SJCRH30 (cell line): ENCODE measurements around the gene ADAD2. TPM values are rescaled to one million over a fixed set of nuclear protein-coding genes. Genes with fewer than 3 reads are reported as not detected.
A peak's percentile ranks its signal among the peaks of the same experiment; 100 is the strongest.

ENCODE experiments used
- DNase-seq, 2 experiments: peaks; one replicate each; pipeline ENCODE4 v3.0.0-alpha.2; 2015 to 2020
- H3K27ac ChIP-seq: fragments of 250-450 bp; sonication (Bioruptor Pico); 2 replicates; pipeline ENCODE4 v1.5.1; 2020; ENCODE audit warnings: mild to moderate bottlenecking, moderate library complexity
- H3K27me3 ChIP-seq: fragments of 250-450 bp; sonication (Bioruptor Pico); 2 replicates; pipeline ENCODE4 v1.5.1; 2020; ENCODE audit warnings: mild to moderate bottlenecking, moderate library complexity
- H3K36me3 ChIP-seq: fragments of 250-450 bp; sonication (Bioruptor Pico); 2 replicates; pipeline ENCODE4 v1.5.1; 2020; ENCODE audit warnings: mild to moderate bottlenecking, moderate library complexity
- H3K4me1 ChIP-seq: fragments of 250-450 bp; sonication (Bioruptor Pico); 2 replicates; pipeline ENCODE4 v1.5.1; 2020; ENCODE audit warnings: mild to moderate bottlenecking, moderate library complexity
- H3K4me3 ChIP-seq: fragments of 250-450 bp; sonication (Bioruptor Pico); 2 replicates; pipeline ENCODE4 v1.5.1; 2020; ENCODE audit warnings: mild to moderate bottlenecking, moderate library complexity
- H3K9me3 ChIP-seq: fragments of 250-450 bp; sonication (Bioruptor Pico); replicated peaks from 2 replicates; pipeline ENCODE4 v1.5.1; 2020; ENCODE audit warnings: mild to moderate bottlenecking, moderate library complexity
- total RNA-seq: library from RNA; depleted of rRNA; stranded (reverse); fragments of >200 nt; shearing (Covaris generic); gene quantifications from 2 replicates; pipeline ENCODE4 v1.2.3, GENCODE V29; 2014

The ADAD2 gene
- total RNA-seq, 1 experiment from 2014 or later = 0.22 TPM

- DNase-seq = no peak
- Histone ChIP-seq H3K36me3 (peaks cover 3% of the 10 kb centered on the region; the same call in 1 of the 2 replicates), H3K27me3 (no peaks in the 10 kb centered on the region), H3K4me1 (no peaks in the 10 kb centered on the region), H3K27ac (no peak overlapping the region), H3K4me3 (no peak overlapping the region), H3K9me3 (no peaks in the 10 kb centered on the region)
Observed at GRCh38 chr16:84182104-84182503, 8.9 kb upstream of the ADAD2 start.

GRCh38 chr16:84182680-84183571 lies 8.0 kb upstream of the ADAD2 start:
- Histone ChIP-seq H3K36me3 (peaks cover under 1% of the 10 kb centered on the region; the same call in 1 of the 2 replicates), H3K4me3 (no peak overlapping the region), H3K9me3 (no peaks in the 10 kb centered on the region), H3K27me3 (no peaks in the 10 kb centered on the region), H3K4me1 (no peaks in the 10 kb centered on the region), H3K27ac (no peak overlapping the region)
- no peak for DNase-seq

- Histone ChIP-seq H3K36me3 (no peaks in the 10 kb centered on the region), H3K4me3 (no peak overlapping the region), H3K27ac (no peak overlapping the region), H3K4me1 (no peaks in the 10 kb centered on the region), H3K27me3 (no peaks in the 10 kb centered on the region), H3K9me3 (no peaks in the 10 kb centered on the region)
- no peak for DNase-seq
Observed at GRCh38 chr16:84183572-84183875, 7.4 kb upstream of the ADAD2 start.

GRCh38 chr16:84183911-84184591 lies 6.9 kb upstream of the ADAD2 start:
- no peaks in the 10 kb centered on the region for H3K4me1 ChIP-seq
- no peaks in the 10 kb centered on the region for H3K36me3 ChIP-seq
- no peak overlapping the region for H3K27ac ChIP-seq
- no peak overlapping the region for H3K4me3 ChIP-seq
- H3K9me3 ChIP-seq = no peaks in the 10 kb centered on the region
- DNase-seq = no peak
- H3K27me3 ChIP-seq = no peaks in the 10 kb centered on the region

- DNase-seq = no peak
- H3K27me3 ChIP-seq = no peaks in the 10 kb centered on the region
- H3K4me3 ChIP-seq = no peak overlapping the region
- H3K4me1 ChIP-seq = peaks cover 2% of the 10 kb centered on the region; the same call in 1 of the 2 replicates
- H3K27ac ChIP-seq = no peak overlapping the region
- no peaks in the 10 kb centered on the region for H3K9me3 ChIP-seq
- H3K36me3 ChIP-seq = no peaks in the 10 kb centered on the region
Observed at GRCh38 chr16:84184775-84185174, 6.2 kb upstream of the ADAD2 start.

- peak; percentile 77 to 91 for DNase-seq
- no peaks in the 10 kb centered on the region for H3K36me3 ChIP-seq
- H3K9me3 ChIP-seq = no peaks in the 10 kb centered on the region
- no peaks in the 10 kb centered on the region for H3K27me3 ChIP-seq
- H3K4me1 ChIP-seq = peaks cover 3% of the 10 kb centered on the region; the same call in 1 of the 2 replicates
- peak within 1 kb of the TSS; percentile 29 for H3K27ac ChIP-seq
- H3K4me3 ChIP-seq = peak within 1 kb of the TSS; percentile 79
Observed at GRCh38 chr16:84186685-84187437, 4.1 kb upstream of the ADAD2 start, which contains the start of gene TAF1C. TSS of gene TAF1C (minus strand) at chr16:84187057. CDS start at chr16:84184988, 2,069 bp downstream.

- no peak overlapping the region for H3K27ac ChIP-seq
- H3K27me3 ChIP-seq = no peaks in the 10 kb centered on the region
- DNase-seq = no peak
- no peaks in the 10 kb centered on the region for H3K9me3 ChIP-seq
- peaks cover 3% of the 10 kb centered on the region; the same call in 1 of the 2 replicates for H3K4me1 ChIP-seq
- no peak overlapping the region for H3K4me3 ChIP-seq
- no peaks in the 10 kb centered on the region for H3K36me3 ChIP-seq
Observed at GRCh38 chr16:84191466-84191865, 509 bp downstream of the ADAD2 start.

GRCh38 chr16:84193480-84193879 lies 2.5 kb downstream of the ADAD2 start:
- H3K4me1 ChIP-seq = peaks cover 3% of the 10 kb centered on the region; the same call in 1 of the 2 replicates
- H3K36me3 ChIP-seq = no peaks in the 10 kb centered on the region
- H3K4me3 ChIP-seq = no peak overlapping the region
- no peak for DNase-seq
- no peak overlapping the region for H3K27ac ChIP-seq
- no peaks in the 10 kb centered on the region for H3K9me3 ChIP-seq
- H3K27me3 ChIP-seq = no peaks in the 10 kb centered on the region

GRCh38 chr16:84194018-84194417 lies 3.1 kb downstream of the ADAD2 start:
- H3K4me1 ChIP-seq = peaks cover 3% of the 10 kb centered on the region; the same call in 1 of the 2 replicates
- no peaks in the 10 kb centered on the region for H3K36me3 ChIP-seq
- no peaks in the 10 kb centered on the region for H3K9me3 ChIP-seq
- DNase-seq = no peak
- H3K27ac ChIP-seq = no peak overlapping the region
- no peak overlapping the region for H3K4me3 ChIP-seq
- no peaks in the 10 kb centered on the region for H3K27me3 ChIP-seq

- Histone ChIP-seq H3K36me3 (no peaks in the 10 kb centered on the region), H3K27me3 (no peaks in the 10 kb centered on the region), H3K4me1 (peaks cover 2% of the 10 kb centered on the region; the same call in 1 of the 2 replicates), H3K4me3 (no peak overlapping the region), H3K9me3 (no peaks in the 10 kb centered on the region), H3K27ac (no peak overlapping the region)
- no peak for DNase-seq
Observed at GRCh38 chr16:84194470-84195200, 3.7 kb downstream of the ADAD2 start.

GRCh38 chr16:84195201-84196093 lies 4.5 kb downstream of the ADAD2 start:
- Histone ChIP-seq H3K36me3 (no peaks in the 10 kb centered on the region), H3K4me3 (no peak overlapping the region), H3K9me3 (no peaks in the 10 kb centered on the region), H3K27me3 (no peaks in the 10 kb centered on the region), H3K27ac (no peak overlapping the region), H3K4me1 (no peaks in the 10 kb centered on the region)
- DNase-seq = no peak

- Histone ChIP-seq H3K36me3 (no peaks in the 10 kb centered on the region), H3K4me1 (no peaks in the 10 kb centered on the region), H3K4me3 (no peak overlapping the region), H3K9me3 (no peaks in the 10 kb centered on the region), H3K27ac (no peak overlapping the region), H3K27me3 (no peaks in the 10 kb centered on the region)
- no peak for DNase-seq
Observed at GRCh38 chr16:84196101-84196500, 5.1 kb downstream of the ADAD2 start.

GRCh38 chr16:84196727-84197394 lies 5.9 kb downstream of the ADAD2 start:
- no peaks in the 10 kb centered on the region for H3K4me1 ChIP-seq

More at GRCh38 chr16:84196727-84197394, 5.9 kb downstream of the ADAD2 start:
- Histone ChIP-seq H3K36me3 (no peaks in the 10 kb centered on the region), H3K27ac (no peak overlapping the region), H3K27me3 (no peaks in the 10 kb centered on the region), H3K9me3 (no peaks in the 10 kb centered on the region), H3K4me3 (no peak overlapping the region)
- no peak for DNase-seq
